GM19238 (cell line): ENCODE results near the gene ADAP1.

ENCODE experiments used
- DNase-seq: peaks from one replicate; pipeline ENCODE4 v3.0.0; 2011; ENCODE audit warnings: low spot score; ENCODE audit not compliant: insufficient read length

Gene ADAP1

DNA sequence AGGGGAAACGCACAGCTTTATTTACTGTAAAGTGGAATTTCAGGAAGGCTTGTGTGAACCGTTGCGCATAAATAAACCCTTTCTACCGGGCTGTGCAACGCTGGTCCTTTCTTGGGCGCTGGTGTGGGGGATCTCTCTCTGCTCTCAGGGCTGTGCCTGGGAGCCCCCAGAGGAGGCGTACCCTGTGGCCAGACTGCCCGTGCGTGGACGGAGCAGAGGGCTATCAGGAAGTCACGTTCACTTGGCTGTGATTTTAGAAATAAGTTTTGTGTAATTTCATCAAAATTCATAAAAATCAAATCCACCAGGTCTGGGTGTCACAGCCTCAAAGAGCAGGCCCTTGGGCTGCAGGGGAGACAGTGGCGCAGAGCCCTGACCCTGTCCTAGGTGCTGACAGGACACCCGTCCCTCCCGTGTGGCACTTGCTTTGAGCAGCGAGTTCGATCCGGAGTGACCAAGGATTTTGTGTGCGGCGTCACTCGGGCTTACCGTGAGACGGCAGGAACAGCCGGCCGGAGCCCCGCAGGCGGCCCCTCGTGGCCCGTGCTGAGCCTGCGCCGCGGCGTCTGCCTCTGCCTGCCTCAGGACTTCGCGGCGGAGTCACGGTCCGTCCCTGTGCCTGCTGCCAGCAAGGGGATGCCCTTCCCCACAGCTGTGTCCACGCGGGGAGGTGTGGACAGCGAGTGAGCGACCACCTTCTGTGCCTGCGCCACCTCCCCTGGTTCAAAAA is 58.0 kb downstream of the ADAP1 start:
- no peak for DNase-seq

DNA sequence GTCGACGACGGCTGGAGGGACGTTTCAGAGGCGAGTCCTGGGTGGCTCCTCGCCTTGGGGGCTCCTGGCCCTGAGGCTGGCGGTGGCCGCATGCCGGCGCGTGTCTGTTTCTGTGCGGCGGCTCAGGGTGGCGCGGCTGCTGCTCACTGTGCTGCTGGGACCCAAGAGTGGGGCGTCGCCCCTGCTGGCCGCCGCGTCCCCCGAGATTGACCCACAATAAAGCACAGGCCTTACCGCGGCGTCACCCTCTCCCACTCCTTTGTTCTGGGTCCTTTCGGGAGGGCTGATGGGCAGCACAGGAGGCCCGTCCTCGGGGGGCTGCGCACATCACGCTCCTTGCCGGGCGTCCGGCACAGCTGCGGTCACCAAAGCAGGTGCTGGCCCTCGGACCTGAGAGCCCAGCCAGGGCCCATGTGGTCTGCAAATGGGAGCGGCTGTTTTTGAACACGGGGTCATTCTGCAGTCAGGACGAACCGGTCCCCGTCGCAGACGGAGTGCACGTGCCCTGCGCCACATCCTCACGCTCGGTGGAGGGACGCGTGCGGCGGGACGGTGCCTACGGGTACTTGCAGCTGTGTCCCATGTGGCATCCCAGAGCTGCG is 58.9 kb downstream of the ADAP1 start:
- no peak for DNase-seq

DNA sequence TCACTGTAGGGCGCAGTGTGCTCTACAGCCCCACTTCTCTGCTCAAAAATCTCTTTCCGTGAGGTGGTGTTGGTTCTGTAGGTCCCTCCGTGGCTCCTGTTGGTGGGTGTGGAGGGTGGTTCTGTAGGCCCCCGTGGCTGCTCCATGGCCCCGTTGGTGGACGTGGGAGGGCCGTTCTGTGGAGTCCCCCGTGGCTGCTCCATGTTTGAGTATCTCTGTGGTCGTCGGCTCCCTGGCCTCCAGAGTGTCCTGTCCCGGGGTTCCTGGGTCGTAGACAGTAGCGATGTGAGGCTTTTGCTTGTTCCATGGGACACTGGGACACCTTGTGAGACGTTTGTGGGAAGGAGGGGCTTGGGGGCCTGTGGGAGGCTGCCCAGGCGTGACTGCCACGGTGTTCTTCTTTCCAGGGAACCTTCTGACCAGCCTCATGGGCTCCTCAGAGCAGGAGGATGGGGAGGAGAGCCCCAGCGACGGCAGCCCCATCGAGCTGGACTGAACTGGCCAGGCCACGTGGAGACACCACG is 59.5 kb downstream of the ADAP1 start:
- no peak for DNase-seq

DNA sequence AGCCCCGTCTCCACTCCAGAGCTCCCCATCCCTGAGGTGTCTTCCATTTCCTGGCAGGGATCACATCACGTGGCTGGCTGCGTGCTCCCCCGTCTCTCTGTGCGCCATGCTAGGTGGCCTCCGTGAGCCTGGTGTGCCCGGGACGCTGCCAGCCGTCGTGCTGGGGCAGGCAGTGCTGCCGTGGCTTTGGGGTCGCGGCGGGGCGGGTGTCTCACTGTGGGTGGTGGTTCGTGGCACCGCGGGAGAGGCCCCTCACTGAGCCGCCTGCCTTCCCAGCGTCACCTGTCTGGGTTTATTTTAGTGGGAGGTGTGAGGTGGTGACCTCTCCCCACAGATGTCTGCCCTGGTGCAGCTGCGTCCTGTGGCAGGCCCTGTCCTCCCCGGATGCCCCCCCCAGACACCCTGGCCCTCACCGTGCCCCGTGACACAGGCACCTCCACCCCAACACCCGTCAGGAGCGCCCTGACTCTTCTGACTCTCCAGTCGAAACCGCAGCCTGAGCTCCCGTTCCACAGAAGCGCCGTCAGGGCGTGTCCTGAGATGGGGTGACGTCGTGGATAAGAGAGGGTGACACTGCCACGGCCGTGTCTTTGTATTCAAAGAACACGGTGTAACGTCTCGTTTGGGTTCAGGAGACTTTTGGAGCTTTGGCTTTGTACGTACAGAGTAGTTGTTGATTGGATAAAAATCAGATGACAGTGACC is 60.2 kb downstream of the ADAP1 start:
- DNase-seq: no peak

DNA sequence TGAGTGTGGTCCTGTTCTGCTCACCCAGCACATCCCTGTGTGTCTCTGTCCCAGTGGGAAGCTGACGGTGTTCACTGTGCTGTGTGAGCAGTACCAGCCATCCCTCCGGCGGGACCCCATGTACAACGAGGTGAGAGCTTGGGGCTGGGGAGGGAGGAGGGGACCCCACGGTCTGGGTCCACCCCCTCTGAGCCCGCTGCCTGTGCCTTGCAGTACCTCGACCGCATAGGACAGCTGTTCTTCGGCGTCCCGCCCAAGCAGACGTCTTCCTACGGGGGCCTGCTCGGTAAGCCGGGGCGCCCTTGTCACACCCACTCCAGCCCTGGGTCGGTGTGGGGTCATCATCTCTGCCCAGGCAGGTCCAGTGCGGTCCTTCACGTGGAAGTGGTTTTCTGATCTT is 60.8 kb downstream of the ADAP1 start:
- no peak for DNase-seq

DNA sequence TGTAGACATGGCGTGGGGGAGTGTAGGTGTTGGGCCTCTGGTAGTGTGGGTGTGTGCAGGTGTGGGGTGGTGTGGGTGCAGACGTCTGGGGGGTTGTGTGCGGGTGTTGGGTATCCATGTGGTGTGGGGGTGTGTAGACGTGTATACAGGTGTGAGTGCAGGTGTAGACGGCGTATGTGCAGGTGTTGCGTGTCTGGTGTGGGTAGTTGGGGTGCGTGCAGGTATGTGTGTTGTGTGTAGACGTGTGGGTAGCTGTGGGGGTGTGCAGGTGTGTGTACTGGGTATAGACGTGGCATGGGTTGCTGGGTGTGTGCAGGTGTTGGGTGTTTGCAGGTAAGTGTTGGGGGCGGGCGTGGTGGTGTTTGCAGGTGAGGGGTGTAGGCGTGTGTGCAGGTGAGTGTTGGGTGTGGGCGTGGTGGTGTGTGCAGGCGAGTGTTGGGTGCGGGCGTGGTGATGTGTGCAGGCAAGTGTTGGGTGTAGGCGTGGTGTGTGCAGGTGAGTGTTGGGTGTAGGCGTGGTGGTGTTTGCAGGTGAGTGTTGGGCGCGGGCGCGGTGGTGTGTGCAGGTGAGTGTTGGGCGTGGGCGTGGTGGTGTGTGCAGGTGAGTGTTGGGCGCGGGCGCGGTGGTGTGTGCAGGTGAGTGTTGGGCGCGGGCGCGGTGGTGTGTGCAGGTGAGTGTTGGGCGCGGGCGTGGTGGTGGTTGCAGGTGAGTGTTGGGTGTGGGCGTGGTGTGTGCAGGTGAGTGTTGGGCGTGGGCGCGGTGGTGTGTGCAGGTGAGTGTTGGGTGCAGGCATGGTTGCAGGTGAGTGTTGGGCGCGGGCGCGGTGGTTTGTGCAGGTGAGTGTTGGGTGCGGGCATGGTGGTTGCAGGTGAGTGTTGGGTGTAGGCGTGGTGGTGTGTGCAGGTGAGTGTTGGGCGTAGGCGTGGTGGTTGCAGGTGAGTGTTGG is 61.6 kb downstream of the ADAP1 start:
- DNase-seq: no peak

DNA sequence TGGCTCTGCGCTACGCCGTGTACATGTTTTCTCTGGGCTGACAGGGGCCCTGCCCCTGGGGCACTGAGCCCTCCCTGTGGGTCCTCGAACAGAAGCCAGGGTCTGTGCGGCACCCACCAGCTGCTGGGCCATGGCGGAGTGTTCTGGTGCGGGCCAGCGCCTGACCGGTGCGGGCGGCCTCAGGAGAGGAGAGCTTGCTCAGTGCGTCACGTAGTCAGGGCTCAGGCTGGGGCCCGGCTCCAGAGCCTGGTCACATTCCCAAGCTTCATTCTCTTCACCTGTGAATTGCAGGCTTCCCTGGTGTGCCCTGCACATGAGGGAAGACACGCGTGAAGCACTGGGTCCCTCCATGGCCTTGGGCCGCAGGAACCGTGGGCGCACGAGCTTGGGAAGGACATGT is 62.7 kb downstream of the ADAP1 start:
- DNase-seq: no peak

DNA sequence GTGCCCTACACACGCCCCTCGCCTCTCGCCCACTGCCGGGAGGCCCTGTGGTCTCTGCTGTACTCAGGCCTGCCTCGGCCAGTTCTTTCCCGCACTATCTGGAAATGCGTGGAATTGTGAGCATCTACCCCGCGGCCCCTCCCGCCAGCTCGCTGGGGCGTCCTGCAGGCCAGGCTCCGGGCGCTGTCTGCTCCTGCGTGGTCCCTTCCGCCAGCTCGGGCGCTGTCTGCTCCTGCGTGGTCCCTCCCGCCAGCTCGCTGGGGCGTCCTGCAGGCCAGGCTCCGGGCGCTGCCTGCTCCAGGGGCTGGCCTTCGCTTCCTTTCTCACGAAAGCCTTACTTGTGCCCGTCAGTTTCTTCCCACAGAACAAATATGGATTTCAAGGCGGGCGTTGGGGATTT is 63.2 kb downstream of the ADAP1 start:
- DNase-seq: no peak

DNA sequence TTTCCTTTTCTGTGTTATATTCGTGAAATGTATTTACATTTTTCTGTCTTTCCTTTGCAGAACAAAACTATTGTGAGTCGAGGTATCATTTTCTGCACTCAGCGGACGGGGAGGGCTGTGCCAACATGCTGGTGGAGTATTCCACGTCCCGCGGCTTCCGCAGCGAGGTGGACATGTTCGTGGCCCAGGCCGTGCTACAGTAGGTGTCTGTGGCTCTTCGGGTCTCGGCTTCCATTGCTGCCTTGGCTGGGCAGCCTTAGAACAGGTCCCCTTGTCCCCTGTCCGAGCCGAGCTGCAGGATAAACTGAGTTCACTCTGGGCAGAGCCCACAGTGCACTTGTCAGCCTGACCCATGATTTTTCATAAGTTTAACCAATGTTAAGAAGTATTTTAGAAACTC is 63.6 kb downstream of the ADAP1 start:
- no peak for DNase-seq

DNA sequence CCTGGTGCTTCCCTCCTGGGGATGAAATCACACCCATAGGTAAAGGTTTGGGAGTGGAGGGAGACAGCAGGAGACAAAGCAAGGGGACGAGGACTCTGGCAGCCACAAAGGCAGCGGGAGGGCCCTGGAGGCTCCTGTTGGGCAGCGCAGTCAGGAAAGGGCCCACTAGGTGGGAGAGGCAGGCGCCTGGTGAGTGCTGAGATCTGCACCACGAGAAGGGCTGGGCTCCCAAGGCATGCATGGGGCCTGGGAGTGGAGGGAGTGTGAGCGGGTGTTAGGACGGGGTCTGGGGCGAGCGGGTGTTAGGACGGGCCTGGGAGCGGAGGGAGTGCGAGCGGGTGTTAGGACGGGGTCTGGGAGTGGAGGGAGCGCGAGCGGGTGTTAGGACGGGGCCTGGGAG is 65.1 kb downstream of the ADAP1 start:
- DNase-seq: no peak

DNA sequence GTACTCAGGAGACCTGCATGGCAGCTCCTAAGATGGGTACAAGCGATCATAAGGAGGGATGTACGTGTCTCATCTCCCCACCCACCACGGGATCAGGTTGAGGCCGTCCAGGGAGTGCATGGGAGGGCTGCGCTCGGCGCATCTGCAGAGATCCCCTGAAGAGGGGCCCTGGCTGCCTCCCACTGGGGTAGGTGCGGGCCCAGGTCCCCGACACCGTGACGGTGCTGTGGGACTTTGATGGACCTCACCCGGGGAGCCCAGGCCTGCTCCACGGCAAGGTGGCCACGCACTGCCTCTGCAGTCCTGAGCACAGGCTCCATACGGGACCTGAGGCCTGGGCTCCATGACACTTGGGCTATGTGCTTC is 65.5 kb downstream of the ADAP1 start:
- no peak for DNase-seq

DNA sequence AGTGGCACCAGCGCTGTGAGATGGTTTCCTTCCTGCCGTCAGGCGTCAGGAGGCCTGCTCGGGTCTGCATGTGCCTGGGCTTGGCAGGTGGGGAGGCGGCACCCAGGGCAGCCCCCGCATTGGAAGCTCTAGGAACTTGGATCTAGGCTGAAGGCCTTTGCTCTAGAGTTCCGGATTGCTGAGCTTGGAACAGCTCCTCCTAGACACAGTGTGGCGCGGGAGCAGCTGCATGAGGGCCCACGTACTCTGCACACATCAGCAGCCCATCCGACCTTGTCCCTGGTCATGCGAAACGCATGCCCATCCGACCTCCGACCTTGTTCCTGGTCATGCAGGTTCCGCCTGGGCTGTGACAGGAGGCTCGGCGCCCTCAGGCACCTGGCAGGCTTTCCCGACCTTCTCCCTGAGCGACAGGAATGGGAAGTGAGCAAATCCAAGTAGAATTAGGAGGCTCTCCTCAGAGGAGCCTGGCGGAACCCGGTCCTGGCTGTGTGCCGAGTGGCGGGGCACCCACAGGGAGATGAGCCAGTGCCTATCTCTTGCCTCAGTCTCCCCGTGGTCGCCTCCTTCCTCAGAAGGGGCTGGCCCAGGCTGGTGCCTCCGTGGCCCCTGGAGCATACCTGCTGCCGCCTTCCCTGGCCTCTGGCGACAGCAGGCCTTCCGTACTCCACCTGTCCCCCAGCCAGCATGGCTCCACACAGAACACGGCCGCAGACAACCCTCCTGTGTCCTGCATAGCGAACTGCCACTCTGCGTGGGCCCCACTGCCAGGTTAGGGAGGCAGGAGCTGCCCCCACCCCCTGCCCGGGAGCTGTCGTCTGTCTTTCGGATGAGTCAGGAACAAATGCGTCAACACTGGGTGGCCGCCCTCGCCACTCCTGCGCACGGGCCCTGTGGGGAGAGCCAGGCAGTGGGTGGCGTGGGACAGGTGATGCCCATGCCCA is 66.1 kb downstream of the ADAP1 start:
- no peak for DNase-seq

DNA sequence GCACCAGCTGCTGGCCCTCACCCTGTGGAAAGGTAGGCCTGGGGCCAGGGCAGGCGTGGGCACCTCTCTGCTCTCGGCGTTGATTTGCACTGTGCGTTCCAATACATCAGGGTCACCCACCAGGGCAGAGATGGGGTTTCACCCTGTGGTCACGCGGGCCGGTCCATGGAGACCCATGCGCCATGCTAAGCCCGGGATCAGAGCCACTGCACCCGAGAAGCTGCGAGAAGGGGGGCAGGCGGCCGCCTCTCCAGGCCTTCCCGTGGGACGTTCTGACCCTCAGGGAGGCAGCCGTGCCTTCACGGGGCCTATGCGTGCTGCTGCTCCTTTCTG is 67.0 kb downstream of the ADAP1 start:
- no peak for DNase-seq

DNA sequence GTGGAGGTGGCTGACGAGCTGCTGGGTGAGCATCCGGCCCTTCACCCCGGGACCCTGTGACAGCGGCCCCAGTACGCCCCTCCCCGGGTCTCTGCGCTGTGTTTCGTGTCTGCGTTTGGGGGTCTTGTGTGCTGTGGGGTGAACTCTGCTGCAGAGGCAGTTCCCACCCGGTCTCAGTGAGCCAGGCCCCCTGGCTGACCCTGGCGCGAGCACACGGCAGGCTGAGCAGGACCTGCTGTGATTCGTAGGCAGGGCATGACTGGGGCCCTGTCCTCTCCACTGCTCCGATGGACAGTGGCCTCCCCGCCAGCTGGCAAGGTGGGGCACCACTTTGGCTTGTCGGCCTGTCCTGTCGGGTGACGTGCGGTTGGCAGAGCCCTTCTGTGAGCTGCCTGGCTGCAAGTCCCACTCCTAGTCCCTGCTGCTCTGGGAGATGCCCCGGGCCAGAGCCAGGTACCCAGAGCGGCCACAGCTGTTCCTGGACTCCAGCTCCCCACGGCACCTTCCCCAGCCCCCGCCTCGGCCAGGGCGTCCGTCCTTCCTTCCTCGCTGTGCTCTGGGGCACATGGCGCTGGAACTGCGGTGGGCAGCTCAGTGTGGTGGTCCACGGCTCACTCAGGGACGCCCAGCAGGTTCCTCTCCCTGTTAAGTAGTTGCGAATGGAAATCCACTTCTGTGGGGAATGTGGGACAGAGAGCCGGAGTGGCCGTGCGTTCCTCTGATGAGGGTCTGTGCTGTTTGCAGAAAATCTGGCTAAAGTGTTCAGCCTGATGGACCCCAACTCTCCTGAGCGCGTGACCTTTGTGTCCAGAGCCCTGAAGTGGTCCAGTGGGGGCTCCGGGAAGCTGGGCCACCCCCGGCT is 67.6 kb downstream of the ADAP1 start:
- DNase-seq: no peak

DNA sequence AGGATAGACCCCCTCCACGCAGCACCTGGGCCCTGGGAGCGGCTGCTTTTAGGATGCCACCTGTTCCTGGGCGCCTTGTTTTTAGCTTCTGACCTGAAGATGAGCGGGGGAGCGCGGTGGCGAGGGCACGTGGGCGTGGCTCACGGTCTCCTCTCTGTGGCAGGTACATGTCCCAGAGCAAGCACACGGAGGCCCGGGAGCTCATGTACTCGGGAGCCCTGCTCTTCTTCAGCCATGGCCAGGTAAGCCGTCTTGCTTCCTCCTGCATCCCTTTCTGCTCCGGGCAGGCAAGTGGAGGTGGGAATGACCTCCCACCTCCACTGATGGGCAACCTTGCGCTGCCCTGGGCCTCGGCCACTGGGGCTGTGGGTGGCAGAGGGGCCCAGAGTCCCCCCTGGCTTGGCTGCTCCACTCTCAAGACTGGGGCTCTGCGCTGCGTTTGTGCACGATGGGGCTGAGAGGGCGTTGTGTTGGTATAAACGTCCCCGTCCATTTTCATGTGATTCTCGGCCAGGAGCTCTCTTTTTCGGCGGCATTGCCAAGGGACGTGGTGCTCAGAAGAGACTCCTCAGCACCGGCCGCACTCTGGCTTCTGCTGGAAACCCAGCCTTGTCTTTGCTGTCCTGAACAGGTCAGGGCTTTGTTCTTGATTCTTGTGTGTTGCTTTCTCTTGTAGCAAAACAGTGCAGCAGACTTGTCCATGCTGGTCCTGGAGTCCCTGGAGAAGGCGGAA is 68.4 kb downstream of the ADAP1 start:
- DNase-seq: no peak

DNA sequence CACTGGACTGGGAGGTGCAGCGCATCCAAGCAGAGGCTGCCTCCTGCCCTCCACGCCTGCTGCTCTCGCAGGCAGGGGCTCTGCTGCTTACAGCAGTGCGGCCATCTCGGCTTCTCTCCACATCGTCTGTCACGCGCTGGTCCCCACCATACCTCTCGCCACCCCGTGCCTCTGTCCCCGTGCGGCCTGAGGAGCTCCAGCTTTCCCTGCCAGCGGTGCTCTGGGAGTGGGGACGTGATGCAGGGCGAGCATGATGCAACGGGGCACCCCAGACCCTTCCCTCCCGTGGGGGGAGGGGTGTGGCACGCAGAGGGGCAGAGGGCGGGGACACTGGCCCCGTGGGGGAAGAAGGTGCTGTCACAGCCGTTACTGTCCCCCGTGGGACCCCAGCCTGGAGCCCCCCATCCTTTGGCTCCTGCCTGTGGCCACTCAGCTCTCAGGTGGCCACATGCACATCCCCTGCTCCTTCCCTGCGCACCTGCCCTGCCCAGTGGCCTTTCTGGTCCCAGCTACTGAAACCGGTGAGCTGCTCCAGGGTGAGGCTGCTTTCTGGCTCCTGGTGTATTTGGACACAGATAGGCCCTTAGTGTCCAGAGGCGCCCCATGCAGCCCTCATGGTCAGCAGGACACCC is 69.1 kb downstream of the ADAP1 start:
- DNase-seq: no peak

DNA sequence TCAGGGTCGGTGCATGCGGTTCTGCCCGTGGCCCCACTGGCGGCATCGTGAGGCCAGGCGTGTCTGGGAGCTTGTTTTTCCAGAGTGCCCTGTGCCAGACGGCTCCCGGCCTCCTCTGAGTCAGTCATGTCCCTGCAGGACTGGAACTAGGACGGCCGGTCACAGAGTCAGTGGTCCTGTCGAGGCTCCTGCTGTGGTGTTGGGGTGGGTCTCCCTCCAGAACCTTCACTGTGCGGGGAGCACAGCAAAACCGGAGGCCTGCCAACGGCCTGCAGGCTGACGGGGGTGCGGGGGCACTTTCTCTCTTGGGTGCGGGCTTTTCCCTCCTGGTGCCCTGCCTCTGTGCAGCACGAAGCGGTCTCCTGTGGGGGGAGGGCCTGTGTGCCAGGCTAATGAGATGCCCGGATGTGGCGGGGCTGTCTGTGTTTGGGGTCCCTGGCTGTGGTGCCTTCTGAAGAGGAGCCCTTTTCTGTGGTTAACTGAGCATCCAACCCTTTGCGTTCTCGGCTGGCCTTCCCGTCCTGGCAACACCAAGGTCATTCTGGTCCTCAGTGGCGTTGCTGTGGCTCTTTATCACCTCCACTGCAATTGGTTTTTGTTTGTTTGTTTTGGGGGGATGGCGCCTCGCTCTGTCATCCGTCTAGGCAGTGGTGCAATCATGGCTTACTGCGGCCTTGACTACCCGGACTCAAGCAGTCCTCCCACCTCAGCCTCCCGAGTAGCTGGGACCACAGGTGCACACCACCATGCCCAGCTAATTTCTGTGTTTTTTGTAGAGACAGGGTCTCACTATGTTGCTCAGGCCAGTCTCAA is 70.1 kb downstream of the ADAP1 start:
- no peak for DNase-seq
